Endothelial cell of umbilical vein (primary cell): Measurements from ENCODE around the gene PLXNA4. TPM values are rescaled to one million over a fixed set of nuclear protein-coding genes. Genes with fewer than 3 reads are reported as not detected.

ENCODE experiments used
- BruUV-seq: library from RNA; stranded (reverse); fragments of 400-500 nt; replicated peaks from 2 replicates; lab custom pipeline; 2021; lab: Mats Ljungman, UMichigan
- CTCF ChIA-PET: fragments of 300-600, 350-600 bp; sonication (Branson Sonifier 250); formaldehyde crosslinking; loops from one replicate; lab custom pipeline; 2021; ENCODE audit warnings: antibody characterized with exemption, inconsistent platforms; lab: Charles Lee
- POLR2A ChIA-PET: fragments of 300-600, 350-600 bp; sonication (Branson Sonifier 250); formaldehyde crosslinking; loops from one replicate; lab custom pipeline; 2021; ENCODE audit warnings: antibody characterized with exemption, inconsistent platforms; lab: Charles Lee
- DNase-seq: peaks from one replicate; pipeline ENCODE4 v3.0.0-alpha.2; 2011; ENCODE audit warnings: low read depth, low spot score
- FAIRE-seq: peaks from 2 replicates; lab custom pipeline; 2011; peaks lifted over from hg19 to GRCh38; lab: Jason Lieb, UNC
- H2AFZ ChIP-seq: 2 replicates; pipeline ENCODE4 v1.6.0; 2012; ENCODE audit warnings: low read depth, low read length, control low read depth, inconsistent platforms
- H3K27ac ChIP-seq: 2 replicates; pipeline ENCODE4 v1.5.1; 2011; ENCODE audit warnings: low read depth, mild to moderate bottlenecking, control low read depth, low read length, moderate library complexity; ENCODE audit not compliant: insufficient read depth
- H3K27me3 ChIP-seq, 2 experiments: 2 replicates each; pipeline versions ENCODE4 v1.6.0 to v1.6.1; 2011; ENCODE audit warnings: low read length in 2 of 2, mixed read lengths in 1 of 2; ENCODE audit not compliant: control insufficient read depth in 2 of 2, insufficient read depth in 2 of 2
- H3K36me3 ChIP-seq, 2 experiments: 2 replicates in 1 of 2; 3 replicates in 1 of 2; pipeline ENCODE4 v1.5.1; 2011; ENCODE audit warnings: low read length in 2 of 2, mild to moderate bottlenecking in 1 of 2, moderate library complexity in 1 of 2; ENCODE audit not compliant: control insufficient read depth in 2 of 2, insufficient read depth in 2 of 2; ENCODE audit errors: extremely low read depth in 1 of 2
- H3K4me1 ChIP-seq: 3 replicates; pipeline ENCODE4 v1.5.1; 2011; ENCODE audit warnings: mild to moderate bottlenecking, low read length; ENCODE audit not compliant: control insufficient read depth, insufficient read depth; ENCODE audit errors: extremely low read depth
- H3K4me2 ChIP-seq: 2 replicates; pipeline ENCODE4 v1.6.1; 2011; ENCODE audit warnings: low read length, control low read depth, mixed read lengths; ENCODE audit not compliant: insufficient read depth
- H3K4me3 ChIP-seq, 3 experiments: fragments of 200-600 bp in 1 of 3; sonication (generic), shearing (Covaris generic) in 1 of 3; replicated peaks in 1 of 3; 2 replicates each; pipeline ENCODE4 v1.5.1; 2011 to 2016; ENCODE audit warnings: control low read depth in 3 of 3, low read length in 3 of 3, mild to moderate bottlenecking in 2 of 3, inconsistent platforms in 1 of 3, low read depth in 1 of 3, moderate library complexity in 1 of 3; ENCODE audit not compliant: insufficient read depth in 1 of 3
- H3K79me2 ChIP-seq: 2 replicates; pipeline ENCODE4 v1.6.0; 2012; ENCODE audit warnings: low read length, inconsistent platforms; ENCODE audit not compliant: control insufficient read depth, insufficient read depth
- H3K9ac ChIP-seq: replicated peaks from 2 replicates; pipeline ENCODE3; 2011; ENCODE audit warnings: low read length, control low read depth; ENCODE audit not compliant: insufficient read depth; ENCODE audit errors: extremely low read depth
- H3K9me1 ChIP-seq: replicated peaks from 3 replicates; pipeline ENCODE4 v1.6.0; 2011; ENCODE audit warnings: mild to moderate bottlenecking, low read length; ENCODE audit not compliant: control insufficient read depth, insufficient read depth; ENCODE audit errors: extremely low read depth
- H3K9me3 ChIP-seq: replicated peaks from 2 replicates; pipeline ENCODE4 v1.5.1; 2012; ENCODE audit warnings: low read length, inconsistent platforms; ENCODE audit not compliant: control insufficient read depth, insufficient read depth
- H4K20me1 ChIP-seq: replicated peaks from 2 replicates; pipeline ENCODE3; 2011; ENCODE audit warnings: mild to moderate bottlenecking, low read length; ENCODE audit not compliant: control insufficient read depth, insufficient read depth; ENCODE audit errors: extremely low read depth
- FOS ChIP-seq: IDR thresholded peaks from 2 replicates; pipeline ENCODE4 v1.6.1; 2011; ENCODE audit warnings: mild to moderate bottlenecking, low read length, moderate library complexity, borderline replicate concordance; ENCODE audit not compliant: insufficient read depth
- GATA2 ChIP-seq: IDR thresholded peaks from 2 replicates; pipeline ENCODE4 v1.7.0; 2011; ENCODE audit warnings: low read depth, mild to moderate bottlenecking, moderate library complexity, mixed read lengths, low read length; ENCODE audit not compliant: insufficient read length, insufficient read depth
- JUN ChIP-seq: IDR thresholded peaks from 2 replicates; pipeline ENCODE4 v1.6.1; 2011; ENCODE audit warnings: borderline replicate concordance, low read depth; ENCODE audit not compliant: insufficient read length, insufficient read depth
- MYC ChIP-seq: IDR thresholded peaks from one replicate; pipeline ENCODE4 v1.6.1; 2011; ENCODE audit warnings: mild to moderate bottlenecking, low read depth, low read length
- POLR2A ChIP-seq: IDR thresholded peaks from 2 replicates; pipeline ENCODE4 v1.6.1; 2012; ENCODE audit warnings: low read depth, mild to moderate bottlenecking, control low read depth, low read length
- POLR2AphosphoS5 ChIP-seq: IDR thresholded peaks from 2 replicates; pipeline ENCODE4 v1.6.1; 2012; ENCODE audit warnings: low read depth, mild to moderate bottlenecking, control low read depth, low read length, moderate library complexity; ENCODE audit not compliant: insufficient read depth
- dilution Hi-C: fragments of 300-500 bp; cut with MboI; formaldehyde crosslinking; loops from one replicate; pipeline ENCODE4 v1.15.0; 2019; ENCODE audit warnings: low sequenced_read_pairs; ENCODE audit not compliant: extremely low pct_ligation_motif_present
- intact Hi-C: fragments of 100-400 bp; cut with micrococcal nuclease; formaldehyde crosslinking; loops from one replicate; pipeline ENCODE4 v1.10.0; 2022
- polyA plus RNA-seq, 4 experiments: library from polyadenylated mRNA; depleted of rRNA in 3 of 4; stranded (reverse) in 3 of 4; unstranded in 1 of 4; fragments of >200 nt; gene quantifications; 2 replicates each; pipeline versions ENCODE4 v1.2.1 to v1.2.3, GENCODE V29; 2011 to 2012; ENCODE audit warnings: missing spikeins in 1 of 4
- total RNA-seq: library from RNA; stranded (reverse); gene quantifications from 2 replicates; pipeline ENCODE4 v1.2.3, GENCODE V29; 2021
- TF ChIP-seq, protein P1 (sequence below), 2 donors: IDR thresholded peaks; 1 replicate in 1 of 2; 2 replicates in 1 of 2; pipeline ENCODE4 v1.5.1; 2011; ENCODE audit warnings: low read length in 2 of 2, mild to moderate bottlenecking in 2 of 2, moderate library complexity in 2 of 2, control low read depth in 1 of 2, inconsistent platforms in 1 of 2, low read depth in 1 of 2; ENCODE audit not compliant: insufficient read depth in 1 of 2; ENCODE audit errors: extremely low read depth in 1 of 2

PLXNA4 gene
- total and polyA plus RNA-seq, 2 donors (not counting 3 experiments of a cell fraction or from before 2014, with no cell fraction given): 12.1 to 20.4 TPM

DNA sequence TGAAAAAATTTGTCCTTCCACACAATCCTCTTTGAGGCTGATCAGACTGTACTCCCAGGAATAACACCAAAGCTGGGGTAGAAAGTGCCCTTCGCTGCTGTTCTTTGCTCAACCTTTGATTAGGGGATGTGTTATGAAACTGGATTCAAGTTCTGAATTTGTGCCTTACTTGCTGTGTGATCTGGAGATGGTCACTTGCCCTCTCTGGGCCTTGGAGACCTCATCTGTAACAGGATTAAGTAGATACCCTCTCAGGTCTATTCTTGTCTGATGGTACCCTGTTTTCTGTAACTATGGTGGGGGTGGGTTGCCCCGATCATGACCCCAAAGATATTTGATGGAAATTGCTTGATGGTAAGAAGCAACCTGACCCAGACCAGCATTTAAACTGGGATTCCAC lies 368.5 kb downstream of the PLXNA4 start:
- no peaks in the 10 kb centered on the region for H3K4me1 ChIP-seq
- intact Hi-C loops: no loop called here
- BruUV-seq: no TSS peak
- H3K4me2 ChIP-seq: no peak overlapping the region
- H3K27ac ChIP-seq: no peak overlapping the region
- H2AFZ ChIP-seq: no peak overlapping the region
- no peak overlapping the region for H3K4me3 ChIP-seq
- no peaks in the 10 kb centered on the region for H3K9me3 ChIP-seq
- H3K9me1 ChIP-seq: no peaks in the 10 kb centered on the region
- no peak overlapping the region for H3K9ac ChIP-seq
- ChIA-PET POLR2A (no interaction called here), CTCF (no interaction called here)
- dilution Hi-C loops: no loop called here
- peaks cover 0 to 11% of the 10 kb centered on the region in 2 experiments for H3K36me3 ChIP-seq
- FAIRE-seq (no peak), DNase-seq (no peak)
- H3K27me3 ChIP-seq: no peaks in the 10 kb centered on the region
- TF ChIP-seq, protein P1, sequence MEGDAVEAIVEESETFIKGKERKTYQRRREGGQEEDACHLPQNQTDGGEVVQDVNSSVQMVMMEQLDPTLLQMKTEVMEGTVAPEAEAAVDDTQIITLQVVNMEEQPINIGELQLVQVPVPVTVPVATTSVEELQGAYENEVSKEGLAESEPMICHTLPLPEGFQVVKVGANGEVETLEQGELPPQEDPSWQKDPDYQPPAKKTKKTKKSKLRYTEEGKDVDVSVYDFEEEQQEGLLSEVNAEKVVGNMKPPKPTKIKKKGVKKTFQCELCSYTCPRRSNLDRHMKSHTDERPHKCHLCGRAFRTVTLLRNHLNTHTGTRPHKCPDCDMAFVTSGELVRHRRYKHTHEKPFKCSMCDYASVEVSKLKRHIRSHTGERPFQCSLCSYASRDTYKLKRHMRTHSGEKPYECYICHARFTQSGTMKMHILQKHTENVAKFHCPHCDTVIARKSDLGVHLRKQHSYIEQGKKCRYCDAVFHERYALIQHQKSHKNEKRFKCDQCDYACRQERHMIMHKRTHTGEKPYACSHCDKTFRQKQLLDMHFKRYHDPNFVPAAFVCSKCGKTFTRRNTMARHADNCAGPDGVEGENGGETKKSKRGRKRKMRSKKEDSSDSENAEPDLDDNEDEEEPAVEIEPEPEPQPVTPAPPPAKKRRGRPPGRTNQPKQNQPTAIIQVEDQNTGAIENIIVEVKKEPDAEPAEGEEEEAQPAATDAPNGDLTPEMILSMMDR (IDR thresholded peaks at IDR 0.05; ENCODE audit: extremely low read depth in 1 of 2, insufficient read depth in 1 of 2, low read depth in 1 of 2, low read length in 2 of 2): no peak
- TF ChIP-seq MYC: no peak
- no peak for TF ChIP-seq GATA2
- TF ChIP-seq JUN: no peak
- no peak for TF ChIP-seq FOS
- no peak for TF ChIP-seq POLR2AphosphoS5
- TF ChIP-seq POLR2A: no peak
- no peaks in the 10 kb centered on the region for H4K20me1 ChIP-seq
- no peaks in the 10 kb centered on the region for H3K79me2 ChIP-seq
